SIG-M5 (cell line): ENCODE data around the gene MUSK.
A peak's percentile ranks its signal among the peaks of the same experiment; 100 is the strongest.
"Not testable (repeated sequence)": the region's sequence is repeated elsewhere in the genome, so short reads cannot be mapped to it uniquely, and the experiment has no call there.

Experiments
- DNase-seq: peaks from one replicate; lab custom pipeline; 2025; lab: John Stamatoyannopoulos, UW

The MUSK gene

DNA sequence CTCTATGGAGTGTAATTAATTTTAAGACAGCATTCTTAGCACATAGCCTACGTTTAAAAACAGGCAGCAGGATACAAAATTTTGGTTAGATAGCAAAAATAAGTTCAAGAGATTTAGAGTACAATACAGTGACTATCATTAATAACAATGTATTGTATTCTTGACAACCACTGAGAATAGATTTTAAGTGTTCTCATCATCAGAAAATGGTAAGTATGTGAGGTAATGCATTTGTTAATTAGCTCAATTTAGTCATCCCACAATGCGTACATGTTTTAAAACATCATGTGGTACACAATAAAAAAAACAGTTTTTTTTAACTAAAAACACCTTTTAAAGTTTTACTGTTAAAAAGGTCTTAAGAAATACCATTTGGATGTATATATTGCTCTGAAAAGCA lies 94.2 kb downstream of the MUSK start:
- DNase-seq = no peak

DNA sequence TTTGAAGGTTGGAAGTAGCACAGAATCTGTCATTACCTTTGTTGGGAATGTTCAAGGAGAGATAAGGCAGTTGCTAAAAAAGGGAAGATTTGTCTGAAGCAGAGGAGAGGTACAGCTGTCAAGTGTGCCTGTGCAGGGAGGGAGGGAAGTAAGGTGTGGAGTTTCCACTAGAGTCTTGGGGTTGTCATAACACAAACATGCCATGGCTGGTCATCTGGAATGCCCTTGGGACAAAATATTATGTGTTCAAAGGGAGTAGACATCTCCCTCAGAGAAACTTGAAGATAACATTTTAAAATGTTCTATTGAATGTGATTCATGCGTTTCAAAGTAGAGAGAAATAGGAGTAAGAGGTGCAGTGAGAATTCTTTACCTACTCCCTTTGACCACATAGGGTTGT lies 95.0 kb downstream of the MUSK start:
- DNase-seq = no peak

DNA sequence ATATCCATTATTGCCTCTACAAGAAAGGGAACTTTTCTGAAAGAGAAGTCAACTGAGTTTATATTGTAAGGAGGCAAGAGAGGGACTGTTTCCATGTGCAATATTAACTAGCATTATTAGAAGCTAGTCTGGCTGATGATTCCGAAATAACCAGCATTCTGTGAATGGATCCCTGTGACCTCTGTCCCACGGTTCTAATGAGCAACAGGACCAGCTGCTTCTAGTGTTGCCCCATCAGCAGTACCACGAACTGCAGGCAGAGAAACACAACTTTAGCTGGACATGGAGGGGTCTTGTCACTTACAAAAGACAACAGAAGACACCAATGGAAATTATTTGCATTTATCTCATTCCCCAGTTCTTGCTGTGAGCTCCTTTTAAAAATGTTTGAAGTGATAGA lies 95.4 kb downstream of the MUSK start:
- DNase-seq = no peak

DNA sequence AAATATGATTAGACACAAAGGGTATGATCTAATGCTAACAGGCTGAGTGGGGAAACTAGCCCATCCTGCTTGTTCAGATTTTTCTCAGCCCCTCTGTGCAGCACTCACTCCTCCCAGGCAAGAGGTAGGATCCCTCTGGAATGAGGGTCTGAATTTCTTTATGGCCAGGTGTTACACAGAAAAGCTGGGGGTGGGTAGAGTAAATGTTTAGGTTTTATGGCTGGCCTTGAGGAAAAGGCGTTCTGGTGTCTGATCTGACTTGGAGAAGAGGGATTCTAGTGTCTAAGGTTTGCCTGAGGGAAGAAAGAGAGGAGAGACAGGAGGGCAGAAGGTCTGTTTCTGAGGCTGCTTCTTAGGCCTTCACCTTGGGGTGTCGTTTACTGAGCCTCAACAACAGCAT lies 97.3 kb downstream of the MUSK start:
- DNase-seq = no peak

DNA sequence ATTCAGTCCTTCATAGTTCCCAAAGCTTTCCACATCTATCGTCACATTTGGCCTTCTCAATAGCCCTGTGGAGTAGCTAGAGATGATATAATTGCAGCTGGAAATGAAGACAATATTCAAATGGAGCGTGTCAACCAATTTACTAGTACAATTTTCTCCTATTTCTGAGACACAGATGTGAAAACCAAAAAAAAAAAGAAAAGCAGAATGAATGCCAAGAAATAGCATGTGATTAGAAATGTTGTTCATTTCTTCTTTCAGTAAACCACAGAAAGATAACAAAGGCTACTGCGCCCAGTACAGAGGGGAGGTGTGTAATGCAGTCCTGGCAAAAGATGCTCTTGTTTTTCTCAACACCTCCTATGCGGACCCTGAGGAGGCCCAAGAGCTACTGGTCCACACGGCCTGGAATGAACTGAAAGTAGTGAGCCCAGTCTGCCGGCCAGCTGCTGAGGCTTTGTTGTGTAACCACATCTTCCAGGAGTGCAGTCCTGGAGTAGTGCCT lies 99.0 kb downstream of the MUSK start:
- DNase-seq = no peak

DNA sequence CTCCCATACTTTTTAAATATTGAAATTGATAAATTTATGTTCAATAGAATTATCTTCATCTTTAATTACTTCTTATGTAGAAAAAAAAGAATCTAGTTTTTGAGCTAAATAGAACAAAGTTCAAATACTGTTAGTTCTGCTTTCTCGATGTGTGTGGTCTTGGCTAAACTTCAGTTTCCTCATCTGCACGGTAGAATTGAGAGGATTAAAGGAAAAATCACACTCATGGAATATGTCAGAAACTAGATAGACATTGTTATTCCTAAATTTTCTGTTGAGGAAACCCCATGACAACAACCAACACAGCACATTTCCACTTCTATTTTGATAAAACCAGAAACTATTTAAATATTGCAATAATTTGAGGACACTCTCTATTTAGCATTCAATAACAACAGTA lies 100.3 kb downstream of the MUSK start:
- DNase-seq = no peak

DNA sequence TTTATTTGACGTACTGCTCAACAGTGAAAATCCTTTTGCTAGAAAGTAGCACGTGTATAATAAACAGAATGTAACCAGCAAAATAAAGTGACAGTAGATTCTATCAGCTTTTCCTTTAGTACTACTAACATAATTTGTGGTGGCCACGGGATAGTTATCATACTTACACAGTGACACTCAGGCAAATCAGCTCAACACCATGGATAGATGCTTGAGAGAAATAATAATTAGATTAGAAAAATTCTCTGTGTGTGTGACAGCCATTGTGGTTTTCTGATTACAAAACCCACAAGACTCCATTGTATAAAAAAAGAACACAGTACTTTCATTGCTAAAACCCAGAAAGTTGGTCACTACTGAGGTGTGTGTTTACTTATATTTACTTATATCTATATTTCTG lies 101.1 kb downstream of the MUSK start:
- no peak for DNase-seq

DNA sequence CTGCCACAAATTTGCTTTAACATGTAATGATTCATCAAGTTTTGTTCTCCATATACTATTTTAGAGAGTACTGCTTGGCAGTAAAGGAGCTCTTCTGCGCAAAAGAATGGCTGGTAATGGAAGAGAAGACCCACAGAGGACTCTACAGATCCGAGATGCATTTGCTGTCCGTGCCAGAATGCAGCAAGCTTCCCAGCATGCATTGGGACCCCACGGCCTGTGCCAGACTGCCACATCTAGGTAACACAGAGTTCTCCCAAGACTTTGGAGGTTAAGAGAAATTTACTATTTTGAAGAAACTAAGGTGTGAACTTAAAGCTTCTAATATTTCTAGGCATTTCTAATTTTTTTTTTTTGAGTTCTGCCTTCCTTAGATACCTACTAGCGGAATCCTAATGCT lies 107.1 kb downstream of the MUSK start:
- no peak for DNase-seq

DNA sequence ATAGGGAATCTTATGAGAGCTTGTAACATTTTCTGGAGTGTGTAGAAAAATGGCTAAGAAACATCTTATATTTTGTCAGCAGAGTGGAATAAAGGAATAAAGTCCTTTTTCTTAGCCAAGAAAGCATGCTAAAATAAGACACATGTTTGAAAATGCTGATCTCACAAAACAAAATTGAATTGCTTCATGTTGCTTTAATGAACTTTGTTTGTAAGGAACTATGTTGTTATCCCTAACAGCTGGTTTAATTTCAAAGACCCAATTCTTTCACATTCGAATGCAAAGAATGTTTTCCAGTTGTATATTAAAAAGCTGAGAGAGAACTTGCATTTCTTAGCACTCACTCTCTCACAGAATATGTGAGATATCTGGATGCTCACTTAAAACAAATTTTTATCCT lies 107.6 kb downstream of the MUSK start:
- no peak for DNase-seq

DNA sequence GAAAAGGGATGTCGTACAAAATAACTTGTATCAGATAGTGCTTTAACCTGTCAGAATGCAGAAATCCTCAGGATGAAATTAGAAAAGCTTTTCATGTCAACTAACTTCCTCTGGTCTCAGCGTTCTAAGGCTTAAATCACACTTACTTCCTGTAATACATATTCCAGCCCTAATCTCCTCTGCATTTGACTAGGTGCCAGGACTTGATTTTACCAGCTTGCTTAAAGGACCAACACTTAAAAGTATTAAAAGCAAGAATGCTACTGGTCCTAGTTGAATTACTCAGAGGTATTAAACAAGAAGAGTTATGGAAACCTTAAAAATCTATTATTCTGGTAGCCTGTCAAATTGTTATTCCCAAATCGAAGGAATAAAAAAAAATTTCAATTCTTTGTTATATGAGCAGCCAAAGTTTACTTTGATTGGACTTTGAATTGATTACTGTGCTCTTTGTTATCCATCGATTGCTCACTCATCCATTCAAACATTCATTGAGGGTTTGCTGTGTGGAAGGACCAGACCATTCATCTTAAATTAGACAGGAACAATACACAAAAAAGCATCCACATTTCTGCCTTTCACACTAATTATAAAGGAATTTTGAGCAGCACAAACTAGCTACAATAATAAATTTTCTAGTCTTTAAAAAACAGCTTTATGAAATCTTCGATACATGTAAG lies 108.7 kb downstream of the MUSK start:
- DNase-seq = no peak

DNA sequence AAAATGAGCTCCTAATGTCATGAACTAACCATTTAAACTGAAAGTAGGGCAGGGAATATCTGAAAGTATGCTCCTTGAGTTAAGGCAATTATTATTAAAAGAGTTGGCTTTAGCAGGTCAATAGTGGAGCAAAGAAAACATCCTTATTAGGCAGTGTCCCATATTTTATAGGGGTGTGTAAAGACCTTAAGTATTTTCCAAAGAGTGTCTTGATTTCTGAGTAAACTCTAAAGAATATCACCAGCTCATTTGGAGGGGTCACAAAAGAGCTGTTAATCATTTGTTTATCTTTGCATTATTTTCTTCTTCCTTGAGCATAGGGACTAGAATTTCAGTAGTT lies 109.3 kb downstream of the MUSK start:
- no peak for DNase-seq

DNA sequence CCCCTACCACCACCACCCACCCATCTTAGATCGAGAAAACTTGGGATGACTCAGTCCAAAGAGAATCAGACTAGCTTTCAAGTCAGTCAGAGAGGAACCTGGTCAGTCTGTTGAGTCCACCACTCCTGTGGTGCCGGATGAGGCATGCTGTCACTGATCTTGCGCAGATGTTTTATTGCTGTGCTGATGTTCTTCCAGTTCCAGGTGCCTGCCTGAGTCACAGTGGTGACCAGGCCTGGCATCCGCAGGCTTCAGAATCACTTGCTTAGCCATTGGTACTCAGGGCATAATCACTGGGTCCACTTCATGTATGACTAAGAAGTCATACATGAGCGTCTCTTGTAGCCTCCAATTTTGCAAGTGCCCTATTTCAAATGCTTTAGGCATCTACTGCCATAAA lies 114.1 kb downstream of the MUSK start:
- DNase-seq = no peak

DNA sequence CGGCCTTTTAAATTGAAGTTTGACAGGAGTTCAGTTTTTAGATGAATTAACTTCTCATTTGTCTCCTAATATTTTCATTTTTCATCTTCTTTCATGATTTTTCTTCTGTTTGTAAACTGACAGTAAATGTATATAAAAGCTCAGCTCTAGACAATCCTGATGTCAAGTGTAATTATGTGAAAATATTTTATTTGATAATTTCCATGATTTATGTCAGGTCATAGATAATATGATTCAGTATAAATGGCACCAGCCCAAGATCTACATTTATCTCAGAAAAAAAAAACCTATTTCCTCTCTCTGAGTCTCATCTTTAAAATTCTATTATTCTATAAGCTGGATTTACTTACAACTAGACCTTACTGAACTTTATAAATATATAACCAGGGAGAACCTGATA lies 115.7 kb downstream of the MUSK start:
- DNase-seq = no peak

DNA sequence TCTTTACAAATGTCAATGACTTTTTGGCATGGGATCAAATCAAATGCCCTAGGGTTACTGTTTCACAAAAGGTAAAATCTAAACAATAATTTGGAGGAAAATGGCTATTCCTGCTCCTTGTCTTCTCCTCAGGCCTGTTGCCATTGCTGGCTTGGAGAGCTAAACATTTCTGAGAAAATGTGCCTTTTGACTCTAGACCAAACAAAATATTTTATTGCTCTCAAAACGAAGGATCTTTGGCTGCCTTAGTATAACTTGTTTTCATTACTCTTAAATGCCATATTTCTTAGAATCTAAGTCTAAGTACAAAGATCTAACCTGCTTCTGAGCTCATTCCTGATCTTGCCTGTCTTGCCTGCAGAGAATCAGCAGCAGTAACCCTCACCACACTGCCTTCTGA lies 116.6 kb downstream of the MUSK start:
- DNase-seq = no peak

DNA sequence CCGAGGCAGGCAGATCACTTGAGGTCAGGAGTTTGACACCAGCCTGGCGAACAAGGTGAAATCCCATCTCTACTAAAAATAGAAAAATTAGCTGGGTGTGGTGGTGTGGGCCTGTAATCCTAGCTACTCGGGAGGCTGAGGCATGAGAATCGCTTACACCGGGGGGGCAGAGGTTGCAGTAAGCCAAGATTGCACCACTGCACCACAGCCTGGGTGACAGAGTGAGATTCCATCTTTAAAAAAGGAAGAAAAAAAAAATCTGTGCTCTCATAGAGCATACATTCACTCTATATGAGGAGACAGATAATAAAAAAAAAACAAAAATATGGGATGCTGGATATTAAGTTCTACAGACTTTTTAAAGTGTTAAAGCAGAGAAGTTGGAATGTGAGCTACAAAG lies 119.8 kb downstream of the MUSK start:
- DNase-seq = not testable (repeated sequence)

DNA sequence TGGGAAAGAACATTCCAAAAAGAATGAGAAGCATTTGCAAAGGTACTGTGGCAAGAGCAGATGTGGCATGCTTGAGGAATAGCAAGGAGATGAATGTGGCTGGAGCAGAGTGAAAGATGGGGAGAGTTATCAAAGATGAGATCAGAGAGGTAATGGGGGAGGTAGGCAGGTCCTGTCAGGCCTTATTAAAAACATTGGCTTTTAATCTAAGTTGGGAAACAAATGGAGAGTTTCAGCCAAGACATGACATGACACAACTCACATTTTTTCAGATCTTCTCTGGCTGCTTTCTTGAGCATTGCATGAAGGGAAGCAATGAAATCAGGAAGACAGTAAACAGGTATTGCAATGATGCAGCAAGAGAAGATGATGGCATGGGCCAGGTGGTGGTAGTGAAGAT lies 120.3 kb downstream of the MUSK start:
- DNase-seq = no peak

DNA sequence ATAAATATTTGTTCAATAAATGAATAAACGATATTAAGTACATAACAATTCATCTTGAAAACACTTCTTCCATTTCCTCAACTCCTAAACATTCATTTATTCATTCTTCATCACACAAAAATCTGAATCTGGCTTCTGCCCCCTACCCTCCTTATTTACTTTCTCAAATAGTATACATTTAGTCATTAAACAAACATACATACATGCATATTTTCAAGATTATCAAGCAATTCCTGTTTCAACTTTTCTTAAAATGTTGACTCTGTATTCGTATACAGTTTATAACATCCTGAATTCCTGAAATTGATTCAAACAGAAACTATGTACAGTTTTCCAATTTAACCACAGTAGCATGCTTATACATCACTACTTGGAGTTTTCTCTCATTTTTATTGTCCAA lies 129.0 kb downstream of the MUSK start:
- DNase-seq = no peak

DNA sequence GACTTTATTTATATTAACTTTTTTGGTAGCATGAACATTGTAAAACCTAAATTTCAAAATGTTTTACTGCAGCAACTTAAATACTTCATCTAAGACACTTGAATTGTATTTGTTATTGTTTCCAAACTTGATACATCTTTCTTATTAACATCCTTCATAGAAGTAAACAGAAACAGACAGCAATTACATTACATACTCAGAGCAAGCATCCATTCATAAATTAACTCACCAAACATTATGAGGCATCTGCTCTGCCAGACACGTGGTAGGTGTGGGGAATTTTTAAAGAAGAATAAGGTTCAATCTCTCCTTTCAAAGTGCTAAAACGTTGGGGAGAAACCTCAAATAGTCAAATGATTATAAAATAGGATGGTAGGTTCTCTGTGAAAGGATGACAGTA lies 130.8 kb downstream of the MUSK start:
- no peak for DNase-seq

DNA sequence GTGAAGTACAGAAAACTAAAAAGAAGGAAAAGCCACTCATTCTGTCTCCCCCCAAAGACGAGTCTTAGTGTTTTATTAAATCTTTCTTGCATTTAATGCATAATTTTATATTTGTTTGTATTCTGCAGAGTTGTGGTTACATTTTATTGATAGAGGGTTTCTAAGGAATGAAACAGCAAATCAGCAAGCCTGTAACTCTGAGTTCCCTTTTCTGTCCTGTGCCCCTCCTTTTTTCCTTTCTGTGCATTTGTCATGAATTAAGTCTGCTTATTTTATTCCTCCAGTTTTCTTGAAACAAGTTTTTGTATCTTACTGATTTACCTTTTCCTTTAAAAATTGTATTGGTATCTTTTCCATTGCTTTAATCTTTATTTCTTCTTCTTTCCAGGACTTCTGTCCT lies 132.8 kb downstream of the MUSK start:
- DNase-seq = no peak

DNA sequence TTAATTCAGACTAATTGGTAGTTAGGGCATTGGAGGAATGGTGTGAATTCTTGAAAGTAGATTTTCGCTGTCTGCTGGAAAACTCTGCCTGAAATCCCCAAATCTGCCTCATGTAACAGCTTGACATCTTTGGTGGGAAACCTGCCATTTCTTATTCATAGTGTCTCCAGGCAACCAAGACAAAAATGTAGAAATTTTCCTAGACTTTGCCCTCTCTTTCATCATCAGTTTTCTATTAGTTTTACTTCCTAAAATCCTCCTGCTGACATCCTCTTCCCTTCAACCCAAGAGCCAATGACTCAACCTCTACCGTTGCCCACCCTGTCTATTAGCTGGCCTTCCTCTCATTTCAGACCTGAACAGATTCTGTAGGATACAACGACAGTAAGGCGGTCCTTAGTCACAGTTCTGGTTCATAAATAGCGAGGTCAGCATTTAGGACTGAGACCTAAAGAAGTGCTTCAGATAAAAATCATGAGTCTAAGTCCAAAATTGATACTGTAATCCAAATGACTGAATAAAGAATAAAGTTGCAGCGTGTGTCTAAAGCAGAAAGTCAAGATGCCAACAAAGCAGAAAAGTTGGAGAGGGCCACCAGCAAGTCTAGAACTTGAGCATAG lies 133.9 kb downstream of the MUSK start:
- DNase-seq = peak; percentile 26

DNA sequence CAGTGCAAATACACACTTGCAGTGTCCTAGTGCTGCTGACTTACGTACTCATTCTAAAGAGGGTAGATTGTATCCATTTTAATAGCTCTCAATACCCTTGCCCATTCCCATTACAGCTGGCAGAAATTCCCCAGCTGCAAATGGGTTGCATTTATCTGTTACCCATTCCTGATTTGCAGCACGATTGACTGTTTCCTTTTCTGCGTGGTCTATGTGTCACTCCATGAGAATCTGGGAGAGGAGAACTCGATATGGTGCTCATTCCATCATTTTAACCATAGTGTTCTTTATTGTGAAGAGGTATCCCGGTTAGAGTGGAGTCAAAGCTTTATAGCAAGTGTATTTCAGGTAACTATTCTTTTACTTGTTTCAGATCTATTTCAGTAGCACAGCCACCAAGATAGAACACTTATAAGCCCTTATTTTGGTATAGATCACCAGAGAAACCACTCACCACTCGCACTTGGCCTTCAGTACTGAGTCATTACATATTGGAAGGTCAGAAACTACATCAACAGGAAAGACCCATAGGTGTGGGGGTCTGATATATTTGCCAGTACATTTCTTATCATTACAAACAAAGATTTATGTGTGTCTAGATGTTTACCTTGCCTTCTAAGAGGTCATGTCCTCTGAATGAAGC lies 139.5 kb downstream of the MUSK start:
- DNase-seq = no peak

DNA sequence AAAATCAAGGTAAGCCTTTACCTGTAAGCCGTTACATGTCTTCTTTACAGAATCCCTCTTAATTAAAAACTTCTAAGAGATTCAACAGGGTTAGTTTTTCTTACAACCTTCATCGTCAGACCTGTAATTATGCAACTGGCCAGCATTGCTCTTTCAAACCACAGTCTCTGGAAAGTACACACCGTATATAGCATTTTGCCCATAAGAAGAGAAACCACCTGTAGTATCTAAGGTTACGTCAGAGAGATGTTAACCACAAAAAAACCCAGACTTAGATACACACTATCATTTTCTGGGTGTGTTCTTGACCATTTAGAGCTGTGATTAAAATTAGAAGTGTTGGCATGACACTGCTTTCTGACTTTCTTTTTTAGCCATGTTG lies 140.0 kb downstream of the MUSK start:
- no peak for DNase-seq

DNA sequence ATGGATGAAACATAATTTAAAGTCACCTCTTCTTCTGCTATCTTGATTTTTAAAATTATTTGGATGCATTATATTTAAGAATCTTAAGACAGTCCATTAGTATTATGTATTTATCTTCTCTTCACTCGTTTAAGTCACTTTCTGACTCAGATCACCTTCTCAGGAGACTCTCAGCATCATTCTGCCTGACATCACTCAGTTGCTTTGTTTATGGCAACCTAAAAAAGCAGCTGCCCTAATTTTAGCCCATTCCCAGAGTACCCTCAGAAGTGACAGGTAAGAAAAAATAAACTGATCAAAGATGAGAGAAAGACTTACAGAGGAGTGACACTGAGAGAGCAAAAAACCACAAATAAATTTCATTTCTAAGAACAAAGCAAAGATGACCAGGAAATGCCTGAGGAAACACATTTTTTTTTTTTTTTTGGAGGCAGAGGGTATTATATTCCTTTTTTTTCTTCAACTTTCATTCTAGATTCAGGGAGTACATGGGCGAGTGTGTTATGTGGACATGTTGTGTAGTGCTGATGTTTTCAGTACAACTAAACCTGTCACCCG lies 140.5 kb downstream of the MUSK start:
- DNase-seq = no peak
